NCI-H2171 (cell line): ENCODE data around the gene ACOT2.
"Not testable (repeated sequence)": the region's sequence is repeated elsewhere in the genome, so short reads cannot be mapped to it uniquely, and the experiment has no call there.

Source experiments
- DNase-seq: peaks from one replicate; lab custom pipeline; 2025; lab: John Stamatoyannopoulos, UW

Gene ACOT2, protein sequence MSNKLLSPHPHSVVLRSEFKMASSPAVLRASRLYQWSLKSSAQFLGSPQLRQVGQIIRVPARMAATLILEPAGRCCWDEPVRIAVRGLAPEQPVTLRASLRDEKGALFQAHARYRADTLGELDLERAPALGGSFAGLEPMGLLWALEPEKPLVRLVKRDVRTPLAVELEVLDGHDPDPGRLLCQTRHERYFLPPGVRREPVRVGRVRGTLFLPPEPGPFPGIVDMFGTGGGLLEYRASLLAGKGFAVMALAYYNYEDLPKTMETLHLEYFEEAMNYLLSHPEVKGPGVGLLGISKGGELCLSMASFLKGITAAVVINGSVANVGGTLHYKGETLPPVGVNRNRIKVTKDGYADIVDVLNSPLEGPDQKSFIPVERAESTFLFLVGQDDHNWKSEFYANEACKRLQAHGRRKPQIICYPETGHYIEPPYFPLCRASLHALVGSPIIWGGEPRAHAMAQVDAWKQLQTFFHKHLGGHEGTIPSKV

DNA sequence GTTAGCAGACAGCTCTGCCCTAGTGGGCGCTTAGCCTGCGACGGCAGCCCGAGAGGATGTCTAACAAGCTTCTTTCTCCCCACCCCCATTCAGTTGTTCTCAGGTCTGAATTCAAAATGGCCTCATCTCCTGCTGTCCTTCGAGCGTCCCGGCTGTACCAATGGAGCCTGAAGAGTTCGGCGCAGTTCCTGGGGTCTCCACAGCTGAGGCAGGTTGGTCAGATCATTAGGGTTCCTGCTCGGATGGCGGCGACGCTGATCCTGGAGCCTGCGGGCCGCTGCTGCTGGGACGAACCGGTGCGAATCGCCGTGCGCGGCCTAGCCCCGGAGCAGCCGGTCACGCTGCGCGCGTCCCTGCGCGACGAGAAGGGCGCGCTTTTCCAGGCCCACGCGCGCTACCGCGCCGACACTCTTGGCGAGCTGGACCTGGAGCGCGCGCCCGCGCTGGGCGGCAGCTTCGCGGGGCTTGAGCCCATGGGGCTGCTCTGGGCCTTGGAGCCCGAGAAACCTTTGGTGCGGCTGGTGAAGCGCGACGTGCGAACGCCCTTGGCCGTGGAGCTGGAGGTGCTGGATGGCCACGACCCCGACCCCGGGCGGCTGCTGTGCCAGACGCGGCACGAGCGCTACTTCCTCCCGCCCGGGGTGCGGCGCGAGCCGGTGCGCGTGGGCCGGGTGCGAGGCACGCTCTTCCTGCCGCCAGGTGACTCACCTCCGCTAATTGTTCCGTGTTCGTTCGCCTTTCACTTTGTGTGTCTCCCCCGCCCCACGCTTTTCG is at the start of gene ACOT2:
TSS of gene ACOT2 (plus strand) at position 29 of the 774 bp plus-strand sequence. CDS start at position 57, 28 bp downstream.
- DNase-seq = peak; percentile 90

DNA sequence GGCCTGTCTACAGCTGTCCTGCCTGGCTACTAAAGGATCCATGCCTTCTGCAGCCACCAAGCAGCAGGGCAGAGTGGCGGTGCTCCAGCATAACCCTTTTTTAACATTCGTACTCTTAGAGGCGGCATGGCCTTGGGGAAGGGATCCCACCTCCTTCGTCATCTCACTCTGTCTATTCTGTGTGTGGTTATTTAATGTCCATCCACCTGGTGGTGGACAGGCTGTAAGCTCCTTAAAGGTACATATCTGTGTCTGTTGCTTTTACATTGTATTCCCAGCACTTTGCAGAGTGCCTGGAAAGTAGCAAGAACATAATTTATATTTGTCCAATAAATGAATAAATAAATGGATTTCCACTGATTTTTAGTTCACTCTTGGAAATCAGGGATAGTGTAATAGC is 47.8 kb upstream of the ACOT2 start:
- DNase-seq = no peak

DNA sequence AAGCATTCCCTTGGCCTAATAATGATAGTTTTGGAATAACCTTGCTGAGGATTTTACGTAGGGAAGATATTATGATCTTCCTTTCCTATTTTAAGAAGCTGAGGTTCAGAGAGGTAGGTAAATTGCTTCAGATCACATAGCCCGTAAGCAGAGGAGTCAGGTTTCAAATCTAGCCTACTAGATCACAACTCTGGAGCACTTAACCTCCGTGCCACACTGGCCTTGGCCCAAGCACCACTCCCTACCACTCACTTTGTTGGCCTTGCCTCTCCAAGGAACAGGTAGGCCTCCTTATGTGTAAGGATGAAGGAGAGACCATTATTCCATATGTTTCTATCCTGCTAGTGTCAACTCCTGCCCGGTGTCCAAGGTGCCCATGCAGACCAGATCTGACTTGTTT is 44.5 kb upstream of the ACOT2 start:
- no peak for DNase-seq

DNA sequence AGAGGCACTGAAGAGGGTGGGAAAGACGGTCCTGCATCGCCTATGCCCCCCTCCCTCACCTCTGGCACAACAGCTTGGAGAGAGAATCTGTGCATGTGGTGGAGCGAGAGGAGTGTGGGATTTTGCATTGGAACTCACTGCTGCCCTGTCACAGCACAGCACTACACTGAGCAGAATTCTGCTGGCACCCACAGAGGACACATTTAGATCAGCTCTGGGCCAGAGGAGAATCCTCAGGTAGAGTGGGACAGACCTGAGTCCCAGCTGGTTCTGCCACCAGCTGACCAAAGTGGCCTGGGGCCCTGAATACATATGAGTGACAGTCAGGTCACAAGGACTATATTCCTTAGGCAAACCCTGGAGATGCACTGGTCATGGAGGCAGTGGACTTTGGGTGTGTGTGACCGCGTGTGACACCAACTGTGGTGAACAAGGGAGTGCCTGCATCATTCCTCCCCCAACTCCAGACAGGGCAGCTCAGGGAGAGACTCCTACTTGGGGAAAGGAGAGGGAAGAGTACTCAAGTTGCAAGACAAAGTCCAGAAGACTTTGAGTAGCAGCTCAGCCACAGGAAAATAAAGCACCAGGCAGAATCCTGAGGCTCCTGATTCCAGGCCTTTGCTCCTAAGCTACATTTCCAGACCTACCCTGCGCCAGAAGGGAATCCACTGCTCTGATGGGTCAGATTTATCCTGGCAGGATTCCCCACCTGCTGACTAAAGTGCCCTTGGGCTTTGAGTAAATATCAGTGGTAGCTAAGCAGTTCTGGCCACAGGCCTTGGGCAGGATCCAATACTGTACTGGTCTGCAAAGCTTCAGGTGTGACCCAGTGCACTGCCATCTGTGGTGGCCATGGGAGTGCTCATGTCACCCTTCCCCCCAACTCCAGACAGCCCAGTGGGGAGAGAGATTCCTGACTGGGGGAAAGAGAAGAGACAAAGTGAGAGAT is 42.7 kb upstream of the ACOT2 start:
- DNase-seq = no peak

DNA sequence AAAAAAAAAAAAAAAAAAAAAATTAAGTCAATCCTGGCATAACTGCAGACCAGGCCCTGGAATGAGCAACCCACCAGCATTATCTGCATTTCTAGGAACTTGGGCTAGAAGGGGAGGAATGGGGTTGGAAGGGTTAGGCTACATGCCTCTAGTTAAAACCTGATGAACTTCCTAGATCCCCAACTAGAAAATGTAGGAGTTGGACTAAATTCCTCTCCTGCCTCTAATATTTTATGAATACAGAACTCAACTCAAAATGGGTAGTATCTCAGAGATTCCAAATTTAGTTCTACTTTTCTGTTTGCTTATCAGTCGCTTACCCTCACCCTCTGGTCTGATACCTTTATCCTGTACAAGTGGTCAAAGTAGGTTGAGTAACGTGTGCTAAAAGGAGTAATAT is 39.7 kb upstream of the ACOT2 start:
- DNase-seq = not testable (repeated sequence)

DNA sequence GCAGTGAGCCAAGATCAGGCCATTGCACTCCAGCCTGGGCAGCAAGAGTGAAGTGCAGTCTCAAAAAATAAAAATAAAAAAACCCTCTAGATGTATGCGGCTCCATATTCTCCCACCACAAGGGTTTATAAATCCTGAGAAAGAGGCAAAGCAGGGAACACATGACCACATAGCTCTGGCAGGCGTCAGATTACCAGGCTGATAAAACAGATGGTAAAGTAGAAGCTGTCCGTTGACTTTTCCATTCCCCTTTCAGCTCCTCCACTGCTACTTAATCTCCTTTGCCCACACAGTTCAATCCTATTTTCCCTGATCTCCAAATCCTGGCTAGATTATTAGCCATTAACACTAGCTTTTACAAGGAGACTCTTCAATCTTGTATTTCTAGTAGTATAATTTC is 37.0 kb upstream of the ACOT2 start:
- DNase-seq = peak; percentile 15

DNA sequence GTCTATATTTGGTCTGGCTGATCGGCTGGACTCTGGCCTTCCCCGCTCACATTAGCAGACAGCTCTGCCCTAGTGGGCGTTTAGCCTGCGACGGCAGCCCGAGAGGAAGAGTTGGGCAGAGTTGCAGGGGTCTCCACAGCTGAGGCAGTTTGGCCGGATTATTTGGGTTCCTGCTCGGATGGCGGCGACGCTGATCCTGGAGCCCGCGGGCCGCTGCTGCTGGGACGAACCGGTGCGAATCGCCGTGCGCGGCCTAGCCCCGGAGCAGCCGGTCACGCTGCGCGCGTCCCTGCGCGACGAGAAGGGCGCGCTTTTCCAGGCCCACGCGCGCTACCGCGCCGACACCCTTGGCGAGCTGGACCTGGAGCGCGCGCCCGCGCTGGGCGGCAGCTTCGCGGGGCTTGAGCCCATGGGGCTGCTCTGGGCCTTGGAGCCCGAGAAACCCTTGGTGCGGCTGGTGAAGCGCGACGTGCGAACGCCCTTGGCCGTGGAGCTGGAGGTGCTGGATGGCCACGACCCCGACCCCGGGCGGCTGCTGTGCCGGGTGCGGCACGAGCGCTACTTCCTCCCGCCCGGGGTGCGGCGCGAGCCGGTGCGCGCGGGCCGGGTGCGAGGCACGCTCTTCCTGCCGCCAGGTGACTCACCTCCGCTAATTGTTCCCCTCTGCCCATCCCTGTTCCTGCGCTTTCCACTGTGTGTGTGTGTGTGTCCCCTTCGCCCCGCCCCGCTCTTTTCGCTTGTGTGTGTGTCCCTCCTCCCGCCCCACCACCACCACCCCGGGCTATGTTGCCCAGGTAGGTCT is 31.6 kb upstream of the ACOT2 start:
- DNase-seq = peak; percentile 37

DNA sequence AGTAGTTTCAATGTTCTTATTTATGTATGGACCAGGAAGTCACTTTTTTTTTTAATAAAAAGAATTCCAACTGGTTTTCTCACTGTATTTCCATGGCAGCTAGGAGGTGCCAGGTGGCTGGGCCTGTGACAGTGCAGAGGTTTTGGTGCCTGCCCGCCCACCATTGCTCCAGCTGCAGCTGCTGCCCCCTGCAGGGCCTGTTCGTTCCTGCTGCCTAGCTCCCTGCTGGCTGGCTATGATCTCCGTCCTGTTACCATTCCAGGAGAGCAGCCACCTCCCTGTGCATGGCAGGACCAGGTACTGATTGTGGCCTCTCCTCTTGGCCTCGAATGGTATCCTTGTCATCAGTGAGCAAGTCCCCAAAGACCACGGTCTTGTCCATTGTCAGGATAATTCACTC is 30.0 kb upstream of the ACOT2 start:
- not testable (repeated sequence) for DNase-seq

DNA sequence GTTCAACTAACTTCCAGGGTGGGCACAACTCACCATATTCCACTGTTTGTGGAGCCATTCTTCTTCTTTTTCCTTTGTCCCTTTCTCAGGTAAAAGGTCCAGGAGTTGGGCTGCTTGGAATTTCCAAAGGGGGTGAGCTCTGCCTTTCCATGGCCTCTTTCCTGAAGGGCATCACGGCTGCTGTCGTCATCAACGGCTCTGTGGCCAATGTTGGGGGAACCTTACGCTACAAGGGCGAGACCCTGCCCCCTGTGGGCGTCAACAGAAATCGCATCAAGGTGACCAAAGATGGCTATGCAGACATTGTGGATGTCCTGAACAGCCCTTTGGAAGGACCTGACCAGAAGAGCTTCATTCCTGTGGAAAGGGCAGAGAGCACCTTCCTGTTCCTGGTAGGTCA is 26.1 kb upstream of the ACOT2 start:
- DNase-seq = not testable (repeated sequence)

DNA sequence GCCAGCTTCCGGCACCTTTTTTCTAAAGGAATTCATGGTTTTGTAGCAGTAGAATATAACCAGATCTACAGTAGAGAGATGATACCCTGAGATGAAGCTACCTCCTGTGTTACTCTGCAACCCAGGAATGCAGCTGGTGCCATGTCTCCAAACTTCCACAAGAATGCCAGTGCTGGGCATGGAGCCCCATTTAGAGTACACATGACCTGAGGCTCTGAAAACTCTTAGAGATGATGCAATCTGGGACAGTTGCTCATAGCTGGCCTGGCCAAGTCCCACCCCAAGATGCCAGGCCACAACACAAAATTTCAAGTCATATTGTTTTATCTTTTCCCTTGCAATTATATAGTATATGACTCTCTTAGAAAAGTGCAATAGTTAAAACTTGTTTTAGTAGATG is 23.7 kb upstream of the ACOT2 start:
- not testable (repeated sequence) for DNase-seq

DNA sequence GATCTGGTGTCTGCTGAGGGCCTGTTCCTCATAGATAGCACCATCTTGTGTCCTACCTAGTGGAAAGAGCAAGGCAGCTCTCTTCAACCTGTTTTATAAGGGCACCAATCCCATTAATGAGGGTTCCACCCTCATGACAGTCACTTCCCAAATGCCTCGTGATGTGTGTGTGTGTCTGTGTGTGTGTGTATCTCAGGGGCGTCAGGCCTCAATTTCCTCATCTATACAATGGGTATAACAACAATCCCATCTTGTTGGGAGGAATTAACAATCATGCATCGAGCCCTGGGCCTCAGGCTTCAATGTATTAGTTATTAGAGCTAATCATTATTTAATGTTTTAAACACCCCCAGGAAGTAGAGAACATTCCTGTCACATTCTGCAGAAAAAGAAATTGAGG is 19.9 kb upstream of the ACOT2 start:
- DNase-seq = not testable (repeated sequence)

DNA sequence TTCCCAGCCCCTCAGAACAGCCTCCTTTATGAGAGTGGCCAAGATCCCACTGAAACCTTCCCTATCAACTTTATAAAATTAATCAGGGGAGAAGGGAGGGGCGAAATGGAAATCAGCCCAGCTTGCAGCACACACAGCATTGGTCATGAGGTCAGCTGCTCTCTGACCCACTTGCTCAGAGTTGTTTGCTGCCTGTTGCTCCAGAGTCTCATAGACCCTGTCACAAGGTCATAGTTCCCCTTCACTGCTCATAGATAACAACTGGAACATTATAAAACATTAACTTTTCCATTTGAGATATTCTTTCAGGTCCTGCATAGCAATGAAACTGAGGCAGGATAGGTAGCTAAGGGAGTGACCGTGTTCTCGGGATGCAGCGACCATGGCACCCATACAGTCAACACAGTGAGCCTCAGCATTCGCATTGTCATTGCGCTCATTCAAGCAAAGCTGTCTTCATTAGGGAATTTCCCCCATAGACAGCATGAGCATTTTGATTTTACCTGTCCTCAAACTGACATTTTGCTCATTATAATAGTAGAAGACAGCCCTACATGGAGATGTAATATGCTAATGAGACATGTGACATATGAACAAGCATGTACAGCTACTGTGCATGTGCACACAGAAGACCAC is 19.0 kb upstream of the ACOT2 start:
- DNase-seq = not testable (repeated sequence)

DNA sequence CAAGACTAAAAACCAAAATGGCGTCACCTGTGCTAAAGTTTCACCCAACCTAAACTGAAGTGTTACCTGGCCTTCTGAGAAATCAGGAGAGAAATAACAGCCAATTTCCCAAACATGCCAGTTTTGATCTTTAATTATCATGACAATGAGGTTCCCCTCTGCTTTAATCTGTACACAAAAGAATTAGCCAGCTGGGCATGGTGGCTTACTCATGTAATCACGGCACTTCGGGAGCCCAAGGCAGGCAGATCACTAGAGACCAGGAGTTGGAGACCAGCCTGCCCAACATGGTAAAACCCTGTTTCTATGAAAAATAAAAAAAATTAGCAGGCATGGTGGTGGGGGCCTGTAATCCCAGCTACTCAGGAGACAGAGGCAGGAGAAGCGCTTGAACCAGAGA is 15.2 kb upstream of the ACOT2 start:
- no peak for DNase-seq

DNA sequence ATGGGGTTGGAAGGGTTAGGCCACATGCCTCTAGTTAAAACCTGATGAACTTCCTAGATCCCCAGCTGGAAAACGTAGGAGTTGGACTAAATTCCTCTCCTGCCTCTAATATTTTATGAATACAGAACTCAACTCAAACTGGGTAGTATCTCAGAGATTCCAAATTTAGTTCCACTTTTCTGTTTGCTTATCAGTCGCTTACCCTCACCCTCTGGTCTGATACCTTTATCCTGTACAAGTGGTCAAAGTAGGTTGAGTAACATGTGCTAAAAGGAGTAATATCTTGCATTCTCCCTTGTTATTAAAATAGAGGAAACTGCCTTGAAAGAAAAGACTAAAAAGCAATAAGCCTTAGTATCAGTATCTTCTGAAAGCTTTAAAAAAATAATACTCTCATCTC is 11.8 kb upstream of the ACOT2 start:
- not testable (repeated sequence) for DNase-seq

DNA sequence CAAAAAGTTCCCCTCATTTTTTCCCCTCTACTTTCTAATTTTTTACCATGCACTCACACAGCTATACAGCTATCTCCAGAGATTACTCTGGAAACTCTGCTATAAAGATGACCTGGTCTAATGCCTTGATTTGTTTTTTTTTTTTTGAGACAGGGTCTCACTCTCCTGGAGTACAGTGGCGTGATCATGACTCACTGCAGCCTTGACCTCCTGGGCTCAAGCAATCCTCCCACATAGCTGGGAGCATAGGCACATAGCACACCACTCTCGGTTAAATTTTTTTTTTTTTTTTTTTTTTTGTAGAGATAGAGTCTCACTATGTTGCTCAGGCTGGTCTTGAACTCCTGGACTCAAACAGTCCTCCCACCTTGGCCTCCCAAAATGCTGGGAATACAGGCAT is 10.8 kb upstream of the ACOT2 start:
- not testable (repeated sequence) for DNase-seq

DNA sequence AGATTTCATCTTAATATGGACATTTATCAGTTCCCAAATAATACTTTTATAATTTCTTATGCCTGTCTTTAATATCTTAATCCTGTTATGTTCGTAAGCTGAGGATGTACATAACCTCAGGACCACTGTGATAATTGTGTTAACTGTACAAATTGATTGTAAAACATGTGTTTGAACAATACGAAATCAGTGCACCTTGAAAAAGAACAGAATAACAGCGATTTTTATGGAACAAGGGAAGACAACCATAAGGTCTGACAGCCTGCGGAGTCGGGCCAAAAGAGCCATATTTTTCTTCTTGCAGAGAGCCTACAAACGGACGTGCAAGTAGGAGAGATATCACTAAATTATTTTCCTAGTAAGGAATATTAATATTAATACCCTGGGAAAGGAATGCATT is 6.8 kb upstream of the ACOT2 start:
- DNase-seq = not testable (repeated sequence)

DNA sequence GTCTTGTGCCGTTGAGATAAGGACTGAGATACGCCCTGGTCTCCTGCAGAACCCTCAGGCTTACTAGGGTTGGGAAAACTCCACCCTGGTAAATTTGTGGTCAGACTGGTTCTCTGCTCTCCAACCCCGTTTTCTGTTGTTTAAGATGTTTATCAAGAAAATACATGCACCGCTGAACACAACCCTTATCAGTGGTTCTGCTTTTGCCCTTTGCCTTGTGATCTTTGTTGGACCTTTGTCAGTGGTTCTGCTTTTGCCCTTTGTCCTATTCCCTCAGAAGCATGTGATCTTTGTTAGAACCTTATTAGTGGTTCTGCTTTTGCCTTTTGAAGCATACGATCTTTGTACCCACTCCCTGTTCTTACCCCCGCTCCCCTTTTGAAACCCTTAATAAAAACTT is 6.3 kb upstream of the ACOT2 start:
- not testable (repeated sequence) for DNase-seq

DNA sequence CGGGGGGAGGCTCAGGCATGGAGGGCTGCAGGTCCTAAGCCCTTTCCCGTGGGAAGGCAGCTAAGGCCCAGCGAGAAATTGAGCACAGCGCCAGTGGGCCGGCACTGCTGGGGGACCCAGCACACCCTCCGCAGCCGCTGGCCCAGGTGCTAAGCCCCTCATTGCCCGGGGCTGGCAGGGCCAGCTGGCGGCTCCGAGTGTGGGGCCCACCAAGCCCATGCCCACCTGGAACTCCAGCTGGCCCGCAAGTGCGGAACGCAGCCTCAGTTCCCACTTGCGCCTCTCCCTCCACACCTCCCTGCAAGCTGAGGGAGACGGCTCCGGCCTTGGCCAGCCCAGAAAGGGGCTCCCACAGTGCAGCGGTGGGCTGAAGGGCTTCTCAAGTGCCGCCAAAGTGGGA is 2.6 kb upstream of the ACOT2 start:
- DNase-seq = not testable (repeated sequence)

DNA sequence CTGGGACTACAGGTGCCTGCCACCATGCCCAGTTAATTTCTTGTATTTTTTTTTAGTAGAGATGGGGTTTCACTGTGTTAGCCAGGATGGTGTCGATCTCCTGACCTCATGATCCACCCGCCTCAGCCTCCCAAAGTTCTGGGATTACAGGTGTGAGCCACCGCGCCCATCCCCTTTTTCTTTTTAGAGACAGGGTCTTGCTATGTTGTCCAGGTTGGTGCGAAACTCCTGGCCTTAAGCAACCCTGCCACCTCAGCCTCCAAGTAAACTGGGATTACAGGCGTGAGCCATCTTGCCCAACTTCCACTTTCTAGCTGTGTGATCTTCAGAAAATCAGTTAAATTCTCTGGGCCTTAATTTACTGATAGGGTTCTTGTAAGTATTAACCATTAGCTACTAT is 2.1 kb upstream of the ACOT2 start:
- DNase-seq = not testable (repeated sequence)

DNA sequence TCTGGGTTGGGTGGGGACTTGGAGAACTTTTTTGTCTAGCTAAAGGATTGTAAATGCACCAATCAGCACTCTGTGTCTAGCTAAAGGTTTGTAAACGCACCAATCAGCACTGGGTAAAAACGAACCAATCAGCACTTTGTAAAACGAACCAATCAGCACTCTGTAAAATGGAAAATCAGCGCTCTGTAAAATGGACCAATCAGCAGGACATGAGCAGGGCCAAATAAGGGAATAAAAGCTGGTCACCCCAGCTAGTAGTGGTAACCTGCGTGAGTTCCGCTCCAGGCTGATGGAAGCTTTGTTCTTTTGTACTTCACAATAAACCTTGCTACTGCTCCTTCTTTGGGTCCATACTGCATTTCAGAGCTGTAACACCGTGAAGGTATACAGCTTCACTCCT is 1.7 kb upstream of the ACOT2 start:
- DNase-seq = no peak
